Measurements from ENCODE around the gene PAPPA.

GRCh38 chr9:116313638-116314037, 160.0 kb downstream of the PAPPA start:
- TF ChIP-seq, protein P1, sequence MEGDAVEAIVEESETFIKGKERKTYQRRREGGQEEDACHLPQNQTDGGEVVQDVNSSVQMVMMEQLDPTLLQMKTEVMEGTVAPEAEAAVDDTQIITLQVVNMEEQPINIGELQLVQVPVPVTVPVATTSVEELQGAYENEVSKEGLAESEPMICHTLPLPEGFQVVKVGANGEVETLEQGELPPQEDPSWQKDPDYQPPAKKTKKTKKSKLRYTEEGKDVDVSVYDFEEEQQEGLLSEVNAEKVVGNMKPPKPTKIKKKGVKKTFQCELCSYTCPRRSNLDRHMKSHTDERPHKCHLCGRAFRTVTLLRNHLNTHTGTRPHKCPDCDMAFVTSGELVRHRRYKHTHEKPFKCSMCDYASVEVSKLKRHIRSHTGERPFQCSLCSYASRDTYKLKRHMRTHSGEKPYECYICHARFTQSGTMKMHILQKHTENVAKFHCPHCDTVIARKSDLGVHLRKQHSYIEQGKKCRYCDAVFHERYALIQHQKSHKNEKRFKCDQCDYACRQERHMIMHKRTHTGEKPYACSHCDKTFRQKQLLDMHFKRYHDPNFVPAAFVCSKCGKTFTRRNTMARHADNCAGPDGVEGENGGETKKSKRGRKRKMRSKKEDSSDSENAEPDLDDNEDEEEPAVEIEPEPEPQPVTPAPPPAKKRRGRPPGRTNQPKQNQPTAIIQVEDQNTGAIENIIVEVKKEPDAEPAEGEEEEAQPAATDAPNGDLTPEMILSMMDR (conservative IDR thresholded peaks at IDR 0.05 in 1 of 2, IDR thresholded peaks at IDR 0.05 in 1 of 2; ENCODE audit: extremely low read depth in 1 of 2, insufficient read depth in 1 of 2, low read depth in 1 of 2, low read length in 2 of 2), result peak in 1 of 2 donors; percentile 18
- TF ChIP-seq EZH2 (IDR thresholded peaks at IDR 0.05; ENCODE audit: borderline replicate concordance, low read length), result no peak

Measured in mammary epithelial cell (primary cell).